Right lobe of liver (tissue), 6 donors: ENCODE data around the gene HDGF. TPM values are rescaled to one million over a fixed set of nuclear protein-coding genes. Genes with fewer than 3 reads are reported as not detected.

Experiments used
- ATAC-seq, 4 donors: fragments of 200-7000 bp; cut with Tn5 transposase; one replicate each; pipeline ENCODE4 v1.9.1; 2020; ENCODE audit warnings: mild to moderate bottlenecking in 4 of 4, moderate library complexity in 4 of 4
- DNase-seq, 3 donors: peaks; one replicate each; pipeline ENCODE4 v3.0.0-alpha.2; 2020
- H3K27ac ChIP-seq, 3 donors: fragments of 200-600 bp; one replicate each; pipeline ENCODE4 v1.8.0; 2022
- H3K27me3 ChIP-seq, 2 donors: fragments of 200-600 bp; one replicate each; pipeline ENCODE4 v1.8.0; 2022
- H3K36me3 ChIP-seq, 4 donors: fragments of 200-600 bp; sonication (generic) in 1 of 4; one replicate each; pipeline versions ENCODE4 v1.5.1 to v1.8.0; 2017 to 2022; ENCODE audit warnings: control low read depth in 1 of 4
- H3K4me1 ChIP-seq, 4 donors: fragments of 200-600 bp; sonication (generic) in 1 of 4; one replicate each; pipeline versions ENCODE4 v1.5.1 to v1.8.0; 2017 to 2022; ENCODE audit warnings: control low read depth in 1 of 4
- H3K4me3 ChIP-seq, 3 donors: fragments of 200-600 bp; one replicate each; pipeline ENCODE4 v1.8.0; 2022
- H3K9me3 ChIP-seq, 4 donors: fragments of 200-600 bp; sonication (generic) in 1 of 4; one replicate each; pipeline versions ENCODE4 v1.5.1 to v1.8.0; 2017 to 2022; ENCODE audit warnings: control low read depth in 1 of 4
- CTCF ChIP-seq, 4 donors: fragments of 200-600 bp in 3 of 4; fragments of 450-650 bp in 1 of 4; IDR thresholded peaks; one replicate each; pipeline versions ENCODE4 v1.5.1 to v1.8.0; 2016 to 2022; ENCODE audit warnings: antibody characterized with exemption in 4 of 4, mild to moderate bottlenecking in 2 of 4
- POLR2A ChIP-seq: fragments of 450-650 bp; IDR thresholded peaks from one replicate; pipeline ENCODE4 v1.6.1; 2017; ENCODE audit warnings: antibody characterized with exemption, mild to moderate bottlenecking
- WGBS: methylation state at CpG from one replicate; pipeline ENCODE4 v1.1.6; 2018; ENCODE audit warnings: low coverage, low lambda C conversion rate; ENCODE audit not compliant: insufficient coverage; ENCODE audit errors: missing lambda C conversion rate; 5-methylcytosine and 5-hydroxymethylcytosine counted together
- intact Hi-C, 2 donors: fragments of 100-400 bp; cut with DNase I; formaldehyde crosslinking; loops; one replicate each; pipeline versions ENCODE4 v1.11.2 to v1.14.1; 2022
- total RNA-seq, 6 experiments: library from RNA; depleted of rRNA in 2 of 6; stranded (reverse); fragments of >200 nt in 2 of 6; fragmentation: NEBNext Ultra II Directional in 3 of 6; extraction: Animal tissue kit (Norgen Biotek cat#: 25700) in 3 of 6; gene quantifications; one replicate each; pipeline versions ENCODE4 v1.1.0 to v1.2.4, GENCODE V29; 2016 to 2023
- donor health status: DM: no; HTN: yes; CAD: no.
- donor health status: DM: no; HTN: no; CAD: no.
- donor health status: DM: no; HTN: no; CAD: no.
- donor health status: DM: no; HTN: yes; CAD: no.
- donor health status: DM: no; HTN: yes; CAD: no.

HDGF gene
- total RNA-seq, 6 experiments from 2014 or later, result 131 to 192 (median 157) TPM

DNA sequence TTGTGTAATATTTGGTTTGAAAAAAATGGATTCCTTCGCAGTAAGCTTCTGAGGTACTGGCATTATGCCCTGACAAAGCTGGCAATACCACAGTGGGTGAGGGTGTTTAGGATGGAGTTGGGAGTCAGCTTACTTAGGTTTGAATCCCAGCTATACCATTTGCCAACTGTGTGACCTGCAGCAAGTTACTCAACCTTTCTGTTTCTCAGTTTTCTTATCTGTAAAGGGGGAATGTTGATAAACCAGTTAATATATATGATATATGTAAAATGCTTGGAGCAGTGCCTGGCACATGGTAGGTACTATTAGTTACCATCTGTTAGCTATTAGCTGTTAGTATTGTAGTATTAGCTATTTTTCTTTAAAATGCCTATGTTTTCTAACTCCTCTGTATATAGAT is 4.9 kb upstream of the HDGF start:
- H3K4me3 ChIP-seq, result no peak overlapping the region
- H3K4me1 ChIP-seq, result peaks cover 0 to 13% (median 6%) of the 10 kb centered on the region in 4 donors
- TF ChIP-seq POLR2A, result no peak
- TF ChIP-seq CTCF (IDR thresholded peaks at IDR 0.05), result no peak
- no peak for ATAC-seq
- 100% methylated on average over 1 of the region's 1 CpG for WGBS
- H3K9me3 ChIP-seq, result no peaks in the 10 kb centered on the region
- H3K36me3 ChIP-seq, result no peaks in the 10 kb centered on the region
- H3K27ac ChIP-seq, result no peak overlapping the region
- intact Hi-C loops, result no loop called here
- no peak for DNase-seq
- H3K27me3 ChIP-seq, result no peaks in the 10 kb centered on the region

DNA sequence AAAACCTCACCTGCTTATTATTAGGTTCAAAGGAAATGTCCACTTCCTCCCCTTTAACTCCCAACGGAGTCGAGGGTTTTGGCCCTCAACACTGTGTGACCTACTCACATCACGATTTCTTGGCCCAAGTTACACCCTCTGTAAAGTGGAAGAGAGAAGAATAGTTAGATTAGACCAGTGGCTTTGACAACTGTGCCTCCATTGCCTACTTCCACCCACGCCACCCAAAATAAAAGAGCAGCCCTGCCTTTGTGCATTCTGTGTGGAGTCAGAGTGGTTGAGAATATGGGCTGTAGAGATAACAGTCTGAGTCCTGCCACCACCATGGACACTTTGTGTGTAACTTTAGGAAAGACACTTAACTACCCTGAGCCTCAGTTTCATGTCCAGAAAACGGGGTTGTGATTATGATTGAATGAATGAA is 4.1 kb upstream of the HDGF start:
- WGBS, result 80% methylated on average over 4 of the region's 5 CpGs
- no peak for ATAC-seq
- TF ChIP-seq POLR2A, result no peak
- no peak for TF ChIP-seq CTCF (IDR thresholded peaks at IDR 0.05)

GRCh38 chr1:156754219-156754618 is 2.7 kb upstream of the HDGF start:
- intact Hi-C loops, result no loop called here

More for the DNA sequence above, 4.1 kb upstream of the HDGF start:
- Histone ChIP-seq H3K9me3 (no peaks in the 10 kb centered on the region), H3K4me1 (peaks cover 0 to 13% (median 6%) of the 10 kb centered on the region in 4 donors), H3K4me3 (no peak overlapping the region), H3K27me3 (no peaks in the 10 kb centered on the region), H3K36me3 (no peaks in the 10 kb centered on the region), H3K27ac (no peak overlapping the region)
- intact Hi-C loops, result no loop called here
- DNase-seq, result no peak

DNA sequence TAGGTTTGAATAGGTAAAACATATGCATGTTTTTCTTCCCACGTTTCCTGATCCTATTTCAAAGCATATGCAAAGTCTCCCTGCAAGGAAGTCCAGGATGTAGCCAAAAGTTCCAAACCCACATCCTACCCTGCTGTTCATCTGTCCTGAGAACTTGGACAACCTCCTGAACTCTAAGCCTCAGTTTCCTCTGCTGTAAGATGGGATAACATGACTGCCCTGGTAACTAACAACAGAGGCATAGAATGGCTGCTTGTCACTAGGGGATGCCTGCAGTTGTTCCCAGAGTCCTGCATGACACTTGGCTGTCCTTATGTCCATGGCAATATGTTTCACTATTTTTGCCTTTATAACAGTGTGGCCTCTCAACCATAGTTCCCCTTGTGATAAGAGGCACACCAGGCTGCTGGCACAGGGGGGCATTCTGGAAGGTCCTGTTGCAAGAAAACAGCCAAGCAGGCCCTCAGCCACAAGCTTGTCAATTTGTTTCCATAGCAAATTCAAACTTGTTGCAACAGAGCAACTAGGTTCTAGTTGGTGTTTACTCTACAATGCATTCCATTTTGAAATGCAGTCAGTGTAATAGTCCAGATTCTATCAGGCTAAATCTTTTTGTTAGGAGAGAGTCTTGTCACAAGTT is 1.5 kb upstream of the HDGF start:
- intact Hi-C loops, result no loop called here
- H3K36me3 ChIP-seq, result no peaks in the 10 kb centered on the region
- no peaks in the 10 kb centered on the region for H3K9me3 ChIP-seq
- TF ChIP-seq POLR2A (no peak), CTCF (IDR thresholded peaks at IDR 0.05) (no peak)
- H3K4me1 ChIP-seq, result peaks cover 0 to 30% (median 15%) of the 10 kb centered on the region in 4 donors
- DNase-seq, result peak in 1 of 3 donors; percentile 64
- no peaks in the 10 kb centered on the region for H3K27me3 ChIP-seq
- peak in 3 of 4 donors; percentile 4 to 10 (median 9) for ATAC-seq
- 29% methylated on average over 1 of the region's 1 CpG for WGBS
- peak overlapping the region; percentile 88 to 97 (median 97) for H3K27ac ChIP-seq
- H3K4me3 ChIP-seq, result peak overlapping the region in 2 of 3 donors; percentile 78 to 89

More at GRCh38 chr1:156754219-156754618, 2.7 kb upstream of the HDGF start:
- 77% methylated on average over 6 of the region's 8 CpGs for WGBS
- DNase-seq, result no peak
- Histone ChIP-seq H3K4me1 (peaks cover 0 to 17% (median 9%) of the 10 kb centered on the region in 4 donors), H3K27me3 (no peaks in the 10 kb centered on the region), H3K36me3 (no peaks in the 10 kb centered on the region), H3K27ac (no peak overlapping the region), H3K4me3 (no peak overlapping the region), H3K9me3 (no peaks in the 10 kb centered on the region)
- ATAC-seq, result no peak
- TF ChIP-seq POLR2A, result no peak
- TF ChIP-seq CTCF (IDR thresholded peaks at IDR 0.05), result no peak
